Lower lobe of right lung (tissue), 2 donors: ENCODE measurements around the gene MRPS25. TPM values are rescaled to one million over a fixed set of nuclear protein-coding genes. Genes with fewer than 3 reads are reported as not detected.

ENCODE experiments used
- ATAC-seq, 2 donors: fragments of 200-7000 bp; cut with Tn5 transposase; one replicate each; pipeline ENCODE4 v1.9.1; 2020 to 2022; ENCODE audit warnings: mild to moderate bottlenecking in 2 of 2, moderate library complexity in 2 of 2
- DNase-seq: peaks from one replicate; pipeline ENCODE4 v3.0.0-alpha.2; 2020
- H3K27ac ChIP-seq: fragments of 200-600 bp; one replicate; pipeline ENCODE4 v1.8.0; 2022
- H3K27me3 ChIP-seq: fragments of 200-600 bp; one replicate; pipeline ENCODE4 v1.8.0; 2022; ENCODE audit warnings: low read depth
- H3K36me3 ChIP-seq: fragments of 200-600 bp; one replicate; pipeline ENCODE4 v1.8.0; 2022; ENCODE audit warnings: mild to moderate bottlenecking
- H3K4me1 ChIP-seq: fragments of 200-600 bp; one replicate; pipeline ENCODE4 v1.8.0; 2022
- H3K4me3 ChIP-seq: fragments of 200-600 bp; one replicate; pipeline ENCODE4 v1.8.0; 2022; ENCODE audit warnings: mild to moderate bottlenecking
- H3K9me3 ChIP-seq: fragments of 200-600 bp; one replicate; pipeline ENCODE4 v1.8.0; 2022
- CTCF ChIP-seq: fragments of 200-600 bp; IDR thresholded peaks from one replicate; pipeline ENCODE4 v1.8.0; 2022; ENCODE audit warnings: antibody characterized with exemption, mild to moderate bottlenecking
- intact Hi-C: fragments of 100-400 bp; cut with DNase I; formaldehyde crosslinking; loops from one replicate; pipeline ENCODE4 v1.11.0; 2022
- total RNA-seq: library from RNA; stranded (reverse); fragmentation: NEBNext Ultra II Directional; extraction: Animal tissue kit (Norgen Biotek cat#: 25700); gene quantifications from one replicate; pipeline ENCODE4 v1.2.1, GENCODE V29; 2021
- donor health status: DM: no; HTN: yes; CAD: no; lungs with severe emphysema.

Gene MRPS25
- total RNA-seq, 1 donor from 2014 or later: 73.5 TPM

GRCh38 chr3:15099364-15100098 is 34.4 kb upstream of the MRPS25 start:
- H3K4me1 ChIP-seq: peaks cover 35% of the 10 kb centered on the region
- H3K27me3 ChIP-seq: no peaks in the 10 kb centered on the region
- H3K27ac ChIP-seq: peak overlapping the region; percentile 82
- ATAC-seq (peak; percentile 18 to 31), DNase-seq (no peak)
- peak overlapping the region; percentile 68 for H3K4me3 ChIP-seq
- intact Hi-C loops: no loop called here
- TF ChIP-seq CTCF: no peak
- peaks cover 19% of the 10 kb centered on the region for H3K36me3 ChIP-seq
- no peaks in the 10 kb centered on the region for H3K9me3 ChIP-seq

- peak within 1 kb of the TSS; percentile 68 for H3K4me3 ChIP-seq
- H3K9me3 ChIP-seq: no peaks in the 10 kb centered on the region
- intact Hi-C loops: no loop called here
- DNase-seq: peak; percentile 98
- H3K27me3 ChIP-seq: no peaks in the 10 kb centered on the region
- TF ChIP-seq CTCF: no peak
- peak within 1 kb of the TSS; percentile 82 for H3K27ac ChIP-seq
- peak; percentile 93 to 94 for ATAC-seq
- H3K4me1 ChIP-seq: peaks cover 35% of the 10 kb centered on the region
- H3K36me3 ChIP-seq: peaks cover 27% of the 10 kb centered on the region
Measured at GRCh38 chr3:15098503-15099363, 33.6 kb upstream of the MRPS25 start, which contains the start of gene RBSN. Gene RBSN, minus strand, starts transcription at chr3:15099148. Its CDS starts 3,028 bp downstream, at chr3:15096120.

- no peak for TF ChIP-seq CTCF
Measured at GRCh38 chr3:15097891-15098290, 32.8 kb upstream of the MRPS25 start.

GRCh38 chr3:15096046-15096445 is 30.9 kb upstream of the MRPS25 start:
- H3K36me3 ChIP-seq: peaks cover 43% of the 10 kb centered on the region
- ATAC-seq (no peak), DNase-seq (no peak)
- peak overlapping the region; percentile 21 for H3K27ac ChIP-seq
- H3K4me1 ChIP-seq: peaks cover 25% of the 10 kb centered on the region
- H3K4me3 ChIP-seq: no peak overlapping the region
- no peaks in the 10 kb centered on the region for H3K9me3 ChIP-seq
- H3K27me3 ChIP-seq: no peaks in the 10 kb centered on the region
- intact Hi-C loops: no loop called here
- no peak for TF ChIP-seq CTCF

More at GRCh38 chr3:15097891-15098290, 32.8 kb upstream of the MRPS25 start:
- no peak for DNase-seq
- peak overlapping the region; percentile 68 for H3K4me3 ChIP-seq
- peak overlapping the region; percentile 82 for H3K27ac ChIP-seq
- no peaks in the 10 kb centered on the region for H3K9me3 ChIP-seq
- peaks cover 33% of the 10 kb centered on the region for H3K36me3 ChIP-seq
- intact Hi-C loops: no loop called here
- H3K27me3 ChIP-seq: no peaks in the 10 kb centered on the region
- peaks cover 32% of the 10 kb centered on the region for H3K4me1 ChIP-seq
- no peak for ATAC-seq

- H3K36me3 ChIP-seq: peaks cover 60% of the 10 kb centered on the region
Measured at GRCh38 chr3:15094187-15094875, 29.2 kb upstream of the MRPS25 start.

More at GRCh38 chr3:15094187-15094875, 29.2 kb upstream of the MRPS25 start:
- no peak overlapping the region for H3K4me3 ChIP-seq
- H3K27ac ChIP-seq: no peak overlapping the region
- intact Hi-C loops: no loop called here
- no peak for TF ChIP-seq CTCF
- ATAC-seq: no peak
- no peaks in the 10 kb centered on the region for H3K9me3 ChIP-seq
- peaks cover 18% of the 10 kb centered on the region for H3K4me1 ChIP-seq
- no peaks in the 10 kb centered on the region for H3K27me3 ChIP-seq
- DNase-seq: no peak
